ENCODE data around the gene RGP1.

The RGP1 gene

DNA sequence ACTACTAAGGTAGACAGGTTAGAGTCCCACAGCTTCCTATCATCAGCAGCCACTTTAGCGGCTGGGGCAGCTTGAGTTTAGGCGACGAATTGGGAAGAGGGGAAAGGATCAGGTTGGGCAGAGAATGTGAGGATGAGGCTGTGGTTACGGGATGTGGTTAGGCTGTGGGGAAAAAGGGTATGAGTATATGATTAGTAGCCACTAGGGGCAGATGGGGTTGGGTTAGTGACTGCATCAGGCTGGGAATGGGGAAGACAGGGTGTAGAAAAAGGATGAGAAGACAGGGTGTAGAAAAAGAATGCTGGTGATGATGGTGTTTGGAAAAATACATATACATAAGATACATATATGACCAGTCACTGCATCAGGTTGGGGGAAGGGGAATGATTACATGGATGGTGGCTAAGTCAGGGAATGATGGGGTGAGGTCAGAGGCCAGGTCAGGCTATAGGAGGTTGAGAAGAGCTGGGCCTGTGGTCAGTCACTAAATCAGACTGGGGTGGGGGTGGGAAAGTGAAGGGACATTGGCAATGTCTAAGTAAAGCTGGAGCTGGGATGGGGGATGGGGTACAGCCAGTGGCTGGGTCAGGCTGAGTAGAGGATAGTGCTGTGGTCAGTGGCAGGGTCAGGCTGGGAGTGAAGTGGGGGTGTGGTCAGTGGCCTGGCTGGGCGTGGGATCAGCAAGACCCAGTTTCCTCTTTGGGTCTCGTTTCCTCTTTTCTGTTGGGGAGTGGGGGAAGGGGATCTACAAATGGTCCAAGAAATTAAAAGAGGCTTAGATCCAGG lies 19.2 kb upstream of the RGP1 start:
- H3K36me3 ChIP-seq (ENCODE audit: low read depth), result peaks cover 52% of the 10 kb centered on the region
- H3K9me3 ChIP-seq (ENCODE audit: severe bottlenecking), result no peaks in the 10 kb centered on the region
- DNase-seq (ENCODE audit: low spot score), result no peak
- TF ChIP-seq, protein P1, sequence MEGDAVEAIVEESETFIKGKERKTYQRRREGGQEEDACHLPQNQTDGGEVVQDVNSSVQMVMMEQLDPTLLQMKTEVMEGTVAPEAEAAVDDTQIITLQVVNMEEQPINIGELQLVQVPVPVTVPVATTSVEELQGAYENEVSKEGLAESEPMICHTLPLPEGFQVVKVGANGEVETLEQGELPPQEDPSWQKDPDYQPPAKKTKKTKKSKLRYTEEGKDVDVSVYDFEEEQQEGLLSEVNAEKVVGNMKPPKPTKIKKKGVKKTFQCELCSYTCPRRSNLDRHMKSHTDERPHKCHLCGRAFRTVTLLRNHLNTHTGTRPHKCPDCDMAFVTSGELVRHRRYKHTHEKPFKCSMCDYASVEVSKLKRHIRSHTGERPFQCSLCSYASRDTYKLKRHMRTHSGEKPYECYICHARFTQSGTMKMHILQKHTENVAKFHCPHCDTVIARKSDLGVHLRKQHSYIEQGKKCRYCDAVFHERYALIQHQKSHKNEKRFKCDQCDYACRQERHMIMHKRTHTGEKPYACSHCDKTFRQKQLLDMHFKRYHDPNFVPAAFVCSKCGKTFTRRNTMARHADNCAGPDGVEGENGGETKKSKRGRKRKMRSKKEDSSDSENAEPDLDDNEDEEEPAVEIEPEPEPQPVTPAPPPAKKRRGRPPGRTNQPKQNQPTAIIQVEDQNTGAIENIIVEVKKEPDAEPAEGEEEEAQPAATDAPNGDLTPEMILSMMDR (IDR thresholded peaks at IDR 0.05; ENCODE audit: poor library complexity, severe bottlenecking), result peak; percentile 61
- H3K4me1 ChIP-seq (ENCODE audit: insufficient read depth, poor library complexity, severe bottlenecking), result peaks cover 40% of the 10 kb centered on the region
- peak overlapping the region; percentile 8 for H3K4me3 ChIP-seq (ENCODE audit: severe bottlenecking)
- H3K27me3 ChIP-seq (ENCODE audit: insufficient read depth, poor library complexity, severe bottlenecking), result no peaks in the 10 kb centered on the region
- H3K27ac ChIP-seq (ENCODE audit: poor library complexity, severe bottlenecking), result peak overlapping the region; percentile 87
- ATAC-seq (ENCODE audit: low read depth), result peak; percentile 32

DNA sequence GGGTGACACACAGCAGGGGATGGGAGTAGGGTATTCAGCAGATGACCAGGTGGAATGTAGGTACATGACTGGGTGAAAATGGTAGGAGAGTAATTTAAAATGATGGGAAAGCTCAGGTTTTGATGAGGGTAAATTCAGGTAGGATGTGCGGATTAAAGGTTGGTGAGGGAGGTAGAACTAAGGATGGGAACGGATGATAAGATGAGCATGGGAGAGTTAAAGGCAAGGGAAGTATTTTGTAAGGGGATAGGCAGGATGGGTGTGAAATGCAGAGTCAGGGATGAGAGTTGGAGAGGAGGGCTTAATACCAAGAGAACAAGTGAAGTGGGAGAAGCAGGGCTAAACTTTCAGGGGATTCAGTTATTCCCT lies 18.6 kb upstream of the RGP1 start:
- ATAC-seq (ENCODE audit: low read depth) (no peak), DNase-seq (ENCODE audit: low spot score) (no peak)
- TF ChIP-seq, protein P1 (IDR thresholded peaks at IDR 0.05; ENCODE audit: poor library complexity, severe bottlenecking), result no peak
- Histone ChIP-seq H3K9me3 (ENCODE audit: severe bottlenecking) (no peaks in the 10 kb centered on the region), H3K27me3 (ENCODE audit: insufficient read depth, poor library complexity, severe bottlenecking) (no peaks in the 10 kb centered on the region), H3K4me1 (ENCODE audit: insufficient read depth, poor library complexity, severe bottlenecking) (peaks cover 40% of the 10 kb centered on the region), H3K4me3 (ENCODE audit: severe bottlenecking) (peak overlapping the region; percentile 63), H3K36me3 (ENCODE audit: low read depth) (peaks cover 52% of the 10 kb centered on the region), H3K27ac (ENCODE audit: poor library complexity, severe bottlenecking) (peak overlapping the region; percentile 87)

DNA sequence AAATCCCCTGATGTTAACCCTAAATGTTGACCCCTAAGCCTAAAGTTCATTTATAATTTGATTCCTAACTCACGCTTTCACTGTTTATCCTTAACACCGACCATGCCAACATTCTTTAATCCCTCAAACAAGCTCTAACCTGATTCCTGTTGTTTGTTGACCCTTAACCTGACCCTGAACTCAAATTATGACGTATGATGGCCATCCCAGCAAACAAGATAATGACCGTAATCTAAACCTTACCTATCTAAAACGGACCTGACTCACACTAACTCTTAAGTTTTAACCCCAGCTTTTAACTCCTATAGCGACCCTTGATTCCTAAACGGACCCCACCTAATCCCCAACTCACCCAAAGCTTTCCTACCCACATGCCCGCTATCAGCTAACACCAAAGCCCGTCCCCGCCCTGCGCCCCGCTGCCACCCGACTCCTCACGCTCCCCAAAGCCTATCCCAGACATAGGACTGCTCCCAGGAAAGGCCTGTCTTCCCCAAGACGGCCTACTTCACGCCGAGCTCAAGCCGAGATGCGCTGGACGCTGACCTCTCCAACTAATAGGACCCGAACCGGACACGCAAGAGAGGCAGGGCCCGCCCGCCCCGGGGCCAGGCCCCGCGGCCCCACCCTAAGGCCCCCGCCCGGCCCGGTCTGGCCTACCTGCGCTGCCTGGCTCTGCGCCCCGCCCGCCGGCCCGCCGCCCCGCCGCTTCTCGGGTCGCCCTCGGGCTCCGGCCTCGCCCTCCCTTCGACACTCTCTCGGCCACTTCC lies 17.5 kb upstream of the RGP1 start:
- H3K9me3 ChIP-seq (ENCODE audit: severe bottlenecking), result no peaks in the 10 kb centered on the region

DNA sequence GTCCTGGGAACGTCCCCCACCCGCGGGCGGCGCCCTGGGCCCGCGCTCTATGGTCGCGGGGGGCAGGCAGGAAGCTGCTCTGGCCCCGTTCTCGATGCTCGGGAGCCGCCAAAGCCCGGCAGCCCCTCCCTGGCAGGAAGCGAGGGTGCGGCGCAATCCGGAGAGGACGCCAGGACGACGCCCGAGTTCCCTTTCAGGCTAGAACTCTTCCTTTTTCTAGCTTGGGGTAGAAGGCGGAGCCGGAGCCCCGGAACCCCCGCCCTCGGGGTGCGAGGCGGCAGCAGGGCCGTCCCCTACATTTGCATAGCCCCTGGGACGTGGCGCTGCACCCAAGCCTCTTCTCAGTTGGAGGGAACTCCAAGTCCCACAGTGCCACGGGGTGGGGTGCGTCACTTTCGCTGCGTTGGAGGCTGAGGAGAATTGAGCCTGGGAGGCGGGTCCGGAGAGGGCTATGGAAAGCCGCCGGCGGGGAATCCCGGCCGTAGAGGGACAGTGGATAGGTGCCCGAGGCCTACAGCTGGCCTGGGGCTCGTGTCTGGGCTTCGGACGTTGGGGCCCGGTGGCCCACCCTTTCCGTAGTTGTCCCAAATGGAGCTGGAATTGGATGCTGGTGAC lies 16.8 kb upstream of the RGP1 start, which contains the start of the genes CREB3 and TLN1:
TSS of gene CREB3 (plus strand) at position 482 of the 615 bp plus-strand sequence. CDS start at position 589, 107 bp downstream.
TSS of gene TLN1 (minus strand) at position 11 of the 615 bp plus-strand sequence. CDS start 6,501 bp downstream, outside the sequence.
- peak; percentile 83 for ATAC-seq (ENCODE audit: low read depth)
- H3K4me1 ChIP-seq (ENCODE audit: insufficient read depth, poor library complexity, severe bottlenecking), result peaks cover 37% of the 10 kb centered on the region
- DNase-seq (ENCODE audit: low spot score), result peak; percentile 98

More for the DNA sequence above, 17.5 kb upstream of the RGP1 start:
- Histone ChIP-seq H3K4me3 (ENCODE audit: severe bottlenecking) (peak overlapping the region; percentile 63), H3K4me1 (ENCODE audit: insufficient read depth, poor library complexity, severe bottlenecking) (peaks cover 40% of the 10 kb centered on the region), H3K27ac (ENCODE audit: poor library complexity, severe bottlenecking) (peak overlapping the region; percentile 87), H3K27me3 (ENCODE audit: insufficient read depth, poor library complexity, severe bottlenecking) (no peaks in the 10 kb centered on the region), H3K36me3 (ENCODE audit: low read depth) (peaks cover 52% of the 10 kb centered on the region)
- TF ChIP-seq, protein P1 (IDR thresholded peaks at IDR 0.05; ENCODE audit: poor library complexity, severe bottlenecking), result no peak
- ATAC-seq (ENCODE audit: low read depth) (no peak), DNase-seq (ENCODE audit: low spot score) (no peak)

More for the DNA sequence above, 16.8 kb upstream of the RGP1 start, which contains the start of the genes CREB3 and TLN1:
- no peaks in the 10 kb centered on the region for H3K27me3 ChIP-seq (ENCODE audit: insufficient read depth, poor library complexity, severe bottlenecking)
- H3K9me3 ChIP-seq (ENCODE audit: severe bottlenecking), result no peaks in the 10 kb centered on the region
- peaks cover 55% of the 10 kb centered on the region for H3K36me3 ChIP-seq (ENCODE audit: low read depth)
- TF ChIP-seq, protein P1 (IDR thresholded peaks at IDR 0.05; ENCODE audit: poor library complexity, severe bottlenecking), result peak; percentile 46
- H3K27ac ChIP-seq (ENCODE audit: poor library complexity, severe bottlenecking), result peak within 1 kb of the TSS; percentile 87
- H3K4me3 ChIP-seq (ENCODE audit: severe bottlenecking), result peak within 1 kb of the TSS; percentile 63
